HCEC 1CT (cell line): ENCODE data around the gene TDRD3.
A peak's percentile ranks its signal among the peaks of the same experiment; 100 is the strongest.

Experiments used
- DNase-seq: peaks from one replicate; pipeline ENCODE4 v3.0.0-alpha.2; 2017

Gene TDRD3

GRCh38 chr13:60583196-60583888, 186.3 kb downstream of the TDRD3 start:
- peak; percentile 67 for DNase-seq

GRCh38 chr13:60583911-60584753, 187.1 kb downstream of the TDRD3 start:
- DNase-seq, result peak; percentile 74

GRCh38 chr13:60584976-60585375, 188.0 kb downstream of the TDRD3 start:
- DNase-seq, result no peak

- peak; percentile 52 for DNase-seq
Measured at GRCh38 chr13:60590800-60591747, 194.1 kb downstream of the TDRD3 start.

GRCh38 chr13:60603049-60603448, 206.0 kb downstream of the TDRD3 start:
- DNase-seq, result no peak

GRCh38 chr13:60604058-60604457, 207.0 kb downstream of the TDRD3 start:
- no peak for DNase-seq

GRCh38 chr13:60608954-60609353, 211.9 kb downstream of the TDRD3 start:
- no peak for DNase-seq

- no peak for DNase-seq
Measured at GRCh38 chr13:60611523-60611922, 214.5 kb downstream of the TDRD3 start.

GRCh38 chr13:60612593-60612992, 215.6 kb downstream of the TDRD3 start:
- no peak for DNase-seq

GRCh38 chr13:60613080-60613479, 216.1 kb downstream of the TDRD3 start:
- no peak for DNase-seq

GRCh38 chr13:60617991-60618733, 221.1 kb downstream of the TDRD3 start:
- DNase-seq, result peak; percentile 41

GRCh38 chr13:60619461-60619860, 222.4 kb downstream of the TDRD3 start:
- DNase-seq, result no peak

GRCh38 chr13:60620611-60621395, 223.8 kb downstream of the TDRD3 start:
- no peak for DNase-seq

- DNase-seq, result no peak
Measured at GRCh38 chr13:60623151-60623550, 226.1 kb downstream of the TDRD3 start.
